Activated CD8-positive, alpha-beta T cell treated with anti-CD3 and anti-CD28 coated beads for 36 hours (primary cell): Measurements from ENCODE around the gene ACTRT1. TPM values are rescaled to one million over a fixed set of nuclear protein-coding genes. Genes with fewer than 3 reads are reported as not detected.

Experiments
- ATAC-seq: fragments of 200-7000 bp; cut with Tn5 transposase; one replicate; pipeline ENCODE4 v1.10.0; 2021; ENCODE audit warnings: mild to moderate bottlenecking, moderate library complexity
- CTCF ChIA-PET: fragments of 350-600 bp; sonication (Branson Sonifier 250); formaldehyde crosslinking; loops from one replicate; lab custom pipeline; 2021; ENCODE audit warnings: antibody characterized with exemption; lab: Charles Lee
- POLR2A ChIA-PET: fragments of 350-600 bp; sonication (Branson Sonifier 250); formaldehyde crosslinking; loops from one replicate; lab custom pipeline; 2021; ENCODE audit warnings: antibody characterized with exemption; lab: Charles Lee
- DNase-seq: peaks from one replicate; pipeline ENCODE4 v3.0.0-alpha.2; 2020
- H3K27ac Mint-ChIP-seq: one replicate; pipeline ENCODE4 v1.8.0; 2021; ENCODE audit warnings: mild to moderate bottlenecking, mixed read lengths
- H3K27me3 Mint-ChIP-seq: one replicate; pipeline ENCODE4 v1.8.0; 2021; ENCODE audit warnings: mixed read lengths
- H3K36me3 Mint-ChIP-seq: one replicate; pipeline ENCODE4 v1.8.0; 2021; ENCODE audit warnings: low read depth, mixed read lengths
- H3K4me1 Mint-ChIP-seq: one replicate; pipeline ENCODE4 v1.8.0; 2021; ENCODE audit warnings: low read depth, mixed read lengths
- H3K4me3 Mint-ChIP-seq: one replicate; pipeline ENCODE4 v1.8.0; 2021; ENCODE audit warnings: mild to moderate bottlenecking, moderate library complexity, mixed read lengths
- H3K9me3 Mint-ChIP-seq: one replicate; pipeline ENCODE4 v1.8.0; 2021; ENCODE audit warnings: mixed read lengths
- intact Hi-C: fragments of 100-400 bp; cut with micrococcal nuclease; formaldehyde crosslinking; loops from one replicate; pipeline ENCODE4 v1.10.0; 2022
- total RNA-seq, 2 experiments: library from RNA; stranded (reverse); gene quantifications; one replicate each; pipeline ENCODE4 v1.2.3, GENCODE V29; 2021
- TF ChIP-seq, protein P1 (sequence below): fragments of 200-600 bp; IDR thresholded peaks from one replicate; pipeline ENCODE4 v1.8.0; 2022; ENCODE audit warnings: antibody characterized with exemption, mild to moderate bottlenecking

ACTRT1 gene
- not detected for total RNA-seq

DNA sequence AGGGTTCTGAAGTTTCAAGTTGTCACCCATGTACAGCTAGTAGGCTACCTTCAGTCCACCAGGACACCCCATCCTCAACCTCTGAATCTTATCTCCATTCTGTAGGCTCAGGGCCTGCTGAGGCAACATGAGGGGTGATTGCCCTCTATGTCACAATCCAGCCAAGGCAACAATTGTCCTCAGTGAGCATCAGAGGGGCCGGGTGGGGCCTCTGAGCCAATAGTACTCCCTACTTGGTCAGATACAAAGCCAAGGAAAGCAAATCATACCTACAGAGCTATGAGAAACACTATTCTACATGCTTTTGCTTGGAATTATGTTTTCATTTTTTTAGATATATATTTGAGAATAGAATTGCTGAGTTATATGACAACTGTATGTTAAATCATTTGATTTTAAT lies at the start of gene ACTRT1:
Gene ACTRT1 (minus strand): TSS at position 101 of the 400 bp plus-strand sequence. CDS start 197 bp downstream, outside the sequence.
- Mint-ChIP-seq H3K4me3 (no peak within 1 kb of the TSS), H3K4me1 (no peaks in the 10 kb centered on the region), H3K27ac (no peak within 1 kb of the TSS), H3K27me3 (no peaks in the 10 kb centered on the region), H3K36me3 (no peaks in the 10 kb centered on the region), H3K9me3 (no peaks in the 10 kb centered on the region)
- ATAC-seq (no peak), DNase-seq (no peak)
- intact Hi-C loops: no loop called here
- ChIA-PET POLR2A (no interaction called here), CTCF (no interaction called here)
- TF ChIP-seq, protein P1, sequence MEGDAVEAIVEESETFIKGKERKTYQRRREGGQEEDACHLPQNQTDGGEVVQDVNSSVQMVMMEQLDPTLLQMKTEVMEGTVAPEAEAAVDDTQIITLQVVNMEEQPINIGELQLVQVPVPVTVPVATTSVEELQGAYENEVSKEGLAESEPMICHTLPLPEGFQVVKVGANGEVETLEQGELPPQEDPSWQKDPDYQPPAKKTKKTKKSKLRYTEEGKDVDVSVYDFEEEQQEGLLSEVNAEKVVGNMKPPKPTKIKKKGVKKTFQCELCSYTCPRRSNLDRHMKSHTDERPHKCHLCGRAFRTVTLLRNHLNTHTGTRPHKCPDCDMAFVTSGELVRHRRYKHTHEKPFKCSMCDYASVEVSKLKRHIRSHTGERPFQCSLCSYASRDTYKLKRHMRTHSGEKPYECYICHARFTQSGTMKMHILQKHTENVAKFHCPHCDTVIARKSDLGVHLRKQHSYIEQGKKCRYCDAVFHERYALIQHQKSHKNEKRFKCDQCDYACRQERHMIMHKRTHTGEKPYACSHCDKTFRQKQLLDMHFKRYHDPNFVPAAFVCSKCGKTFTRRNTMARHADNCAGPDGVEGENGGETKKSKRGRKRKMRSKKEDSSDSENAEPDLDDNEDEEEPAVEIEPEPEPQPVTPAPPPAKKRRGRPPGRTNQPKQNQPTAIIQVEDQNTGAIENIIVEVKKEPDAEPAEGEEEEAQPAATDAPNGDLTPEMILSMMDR: no peak

DNA sequence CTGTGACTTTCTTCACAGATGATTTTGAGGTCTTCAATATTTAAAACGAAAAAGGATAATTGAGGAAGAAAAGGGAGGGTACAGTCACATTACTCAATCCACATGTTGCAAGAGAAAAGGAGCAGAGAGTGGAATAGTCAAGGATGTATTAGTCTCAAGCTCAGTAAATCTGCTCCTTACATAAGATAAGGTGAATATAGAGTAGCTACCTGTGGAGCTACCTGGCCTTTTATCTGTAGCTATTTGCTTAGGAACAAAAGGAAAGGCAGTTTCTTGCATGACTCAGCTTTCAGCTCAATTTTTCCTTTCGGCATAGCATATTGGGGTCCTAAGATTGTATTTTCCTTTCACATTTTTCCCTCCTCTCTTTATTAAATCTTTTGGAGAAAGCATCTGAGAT lies 26.3 kb upstream of the ACTRT1 start:
- ATAC-seq: no peak
- H3K36me3 Mint-ChIP-seq: no peaks in the 10 kb centered on the region
- H3K4me3 Mint-ChIP-seq: no peak overlapping the region
- ChIA-PET CTCF (no interaction called here), POLR2A (no interaction called here)
- DNase-seq: no peak
- H3K9me3 Mint-ChIP-seq: no peaks in the 10 kb centered on the region
- H3K27me3 Mint-ChIP-seq: no peaks in the 10 kb centered on the region
- no peaks in the 10 kb centered on the region for H3K4me1 Mint-ChIP-seq
- TF ChIP-seq, protein P1: no peak
- intact Hi-C loops: no loop called here
- no peak overlapping the region for H3K27ac Mint-ChIP-seq

GRCh38 chrX:128057421-128057820 lies 5.2 kb upstream of the ACTRT1 start:
- no peak for ATAC-seq
- intact Hi-C loops: no loop called here
- CTCF ChIA-PET: no interaction called here
- POLR2A ChIA-PET: no interaction called here
- TF ChIP-seq, protein P1: no peak
- Mint-ChIP-seq H3K4me3 (no peak overlapping the region), H3K27me3 (no peaks in the 10 kb centered on the region), H3K36me3 (no peaks in the 10 kb centered on the region), H3K27ac (no peak overlapping the region), H3K4me1 (no peaks in the 10 kb centered on the region), H3K9me3 (peaks cover 1% of the 10 kb centered on the region)
- DNase-seq: no peak

GRCh38 chrX:128051526-128051925 lies 677 bp downstream of the ACTRT1 start:
- ChIA-PET CTCF (no interaction called here), POLR2A (no interaction called here)
- H3K4me1 Mint-ChIP-seq: no peaks in the 10 kb centered on the region
- H3K27ac Mint-ChIP-seq: no peak overlapping the region
- ATAC-seq (no peak), DNase-seq (no peak)
- H3K9me3 Mint-ChIP-seq: no peaks in the 10 kb centered on the region
- no peak overlapping the region for H3K4me3 Mint-ChIP-seq
- H3K27me3 Mint-ChIP-seq: no peaks in the 10 kb centered on the region
- no peaks in the 10 kb centered on the region for H3K36me3 Mint-ChIP-seq
- intact Hi-C loops: no loop called here
- TF ChIP-seq, protein P1: no peak

GRCh38 chrX:128035318-128035717 lies 16.9 kb downstream of the ACTRT1 start:
- H3K4me3 Mint-ChIP-seq: no peak overlapping the region
- no peaks in the 10 kb centered on the region for H3K36me3 Mint-ChIP-seq
- no peak for ATAC-seq
- DNase-seq: no peak
- ChIA-PET CTCF (no interaction called here), POLR2A (no interaction called here)
- H3K27ac Mint-ChIP-seq: no peak overlapping the region
- TF ChIP-seq, protein P1: no peak
- H3K4me1 Mint-ChIP-seq: no peaks in the 10 kb centered on the region
- intact Hi-C loops: no loop called here
- no peaks in the 10 kb centered on the region for H3K9me3 Mint-ChIP-seq
- no peaks in the 10 kb centered on the region for H3K27me3 Mint-ChIP-seq
